ENCODE data around the gene PRKAB2.
"Not testable (repeated sequence)": the region's sequence is repeated elsewhere in the genome, so short reads cannot be mapped to it uniquely, and the experiment has no call there.

- TF ChIP-seq REST (IDR thresholded peaks at IDR 0.05); ZBTB33 (IDR thresholded peaks at IDR 0.05); CTCF (IDR thresholded peaks at IDR 0.05; ENCODE audit: low read depth, low read length, missing input control); TAF1 (conservative IDR thresholded peaks at IDR 0.05); GABPA (IDR thresholded peaks at IDR 0.05 in 1 of 2, conservative IDR thresholded peaks at IDR 0.05 in 1 of 2); RAD21 (IDR thresholded peaks at IDR 0.05): not testable (repeated sequence)
Observed at GRCh38 chr1:147114353-147114752, 57.9 kb downstream of the PRKAB2 start.
